ENCODE results near the gene MAPKAP1. TPM values are rescaled to one million over a fixed set of nuclear protein-coding genes. Genes with fewer than 3 reads are reported as not detected.

Gene MAPKAP1
- total RNA-seq, 1 donor from 2014 or later = 84.9 TPM

DNA sequence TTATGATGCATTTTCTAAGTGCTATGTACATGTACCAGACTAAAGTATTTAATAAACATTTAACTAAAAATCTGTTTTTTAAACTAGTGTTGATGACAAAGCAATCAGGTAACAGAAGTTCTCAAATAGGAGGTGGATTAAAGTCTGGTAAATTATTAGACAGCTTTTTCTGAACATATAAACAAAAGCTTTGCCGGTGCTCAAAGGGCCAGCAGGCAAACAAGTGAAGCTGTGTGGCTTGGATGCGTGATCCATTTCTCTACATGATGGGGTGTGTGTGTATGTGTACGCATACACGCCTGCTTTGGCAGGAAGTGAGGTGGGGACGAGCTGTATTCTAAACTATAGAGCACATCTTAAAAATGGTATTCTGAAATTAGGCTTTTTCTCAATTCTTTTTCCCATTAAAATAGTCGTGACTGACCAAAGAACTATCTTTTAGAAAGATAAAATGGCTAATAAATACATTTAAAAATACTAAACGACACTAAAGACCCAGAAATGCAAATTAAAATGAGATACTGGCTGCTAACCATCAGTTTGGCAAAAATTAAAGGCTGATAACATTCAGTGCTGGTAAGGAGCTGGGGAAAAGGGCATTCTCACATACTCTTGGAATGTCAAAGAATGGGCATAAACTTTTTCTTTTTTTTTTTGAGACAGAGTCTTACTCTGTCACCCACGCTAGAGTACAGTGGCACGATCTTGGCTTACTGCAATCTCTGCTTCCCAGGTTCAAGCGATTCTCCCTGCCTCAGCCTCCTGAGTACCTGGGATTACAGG, 174.0 kb downstream of the MAPKAP1 start:
- Mint-ChIP-seq H3K27me3 (no peaks in the 10 kb centered on the region), H3K4me3 (no peak overlapping the region), H3K4me1 (peaks cover 52% of the 10 kb centered on the region), H3K27ac (peak overlapping the region; percentile 54), H3K9me3 (no peaks in the 10 kb centered on the region), H3K36me3 (ENCODE audit: low read depth) (peaks cover 14% of the 10 kb centered on the region)
- TF ChIP-seq, protein P1, sequence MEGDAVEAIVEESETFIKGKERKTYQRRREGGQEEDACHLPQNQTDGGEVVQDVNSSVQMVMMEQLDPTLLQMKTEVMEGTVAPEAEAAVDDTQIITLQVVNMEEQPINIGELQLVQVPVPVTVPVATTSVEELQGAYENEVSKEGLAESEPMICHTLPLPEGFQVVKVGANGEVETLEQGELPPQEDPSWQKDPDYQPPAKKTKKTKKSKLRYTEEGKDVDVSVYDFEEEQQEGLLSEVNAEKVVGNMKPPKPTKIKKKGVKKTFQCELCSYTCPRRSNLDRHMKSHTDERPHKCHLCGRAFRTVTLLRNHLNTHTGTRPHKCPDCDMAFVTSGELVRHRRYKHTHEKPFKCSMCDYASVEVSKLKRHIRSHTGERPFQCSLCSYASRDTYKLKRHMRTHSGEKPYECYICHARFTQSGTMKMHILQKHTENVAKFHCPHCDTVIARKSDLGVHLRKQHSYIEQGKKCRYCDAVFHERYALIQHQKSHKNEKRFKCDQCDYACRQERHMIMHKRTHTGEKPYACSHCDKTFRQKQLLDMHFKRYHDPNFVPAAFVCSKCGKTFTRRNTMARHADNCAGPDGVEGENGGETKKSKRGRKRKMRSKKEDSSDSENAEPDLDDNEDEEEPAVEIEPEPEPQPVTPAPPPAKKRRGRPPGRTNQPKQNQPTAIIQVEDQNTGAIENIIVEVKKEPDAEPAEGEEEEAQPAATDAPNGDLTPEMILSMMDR (IDR thresholded peaks at IDR 0.05) = no peak
- ATAC-seq (ENCODE audit: low read depth) (no peak), DNase-seq (no peak)
- ChIA-PET POLR2A (no interaction called here), CTCF (no interaction called here)
- intact Hi-C loops (cut with micrococcal nuclease) = no loop called here

DNA sequence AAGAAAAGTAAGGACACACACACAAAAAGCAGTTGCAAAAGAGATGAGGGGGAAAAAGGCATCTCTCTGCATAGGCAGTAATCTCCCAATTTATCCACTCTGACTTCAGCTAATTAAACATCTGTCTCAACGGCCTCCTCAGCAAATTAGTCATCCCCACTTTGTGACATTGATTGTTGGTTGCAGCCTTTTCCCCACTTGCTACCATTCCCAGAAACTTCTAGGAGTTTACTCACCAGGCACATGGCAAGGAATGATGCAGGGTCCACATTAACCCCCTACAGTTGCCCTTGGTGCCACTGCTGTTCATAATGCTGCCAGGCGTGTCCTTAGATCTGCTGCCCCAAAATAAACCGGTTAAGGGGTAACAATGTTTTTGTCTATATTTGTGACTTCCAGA, 174.6 kb downstream of the MAPKAP1 start:
- H3K4me3 Mint-ChIP-seq = no peak overlapping the region
- H3K27ac Mint-ChIP-seq = peak overlapping the region; percentile 54
- H3K4me1 Mint-ChIP-seq = peaks cover 54% of the 10 kb centered on the region
- DNase-seq (no peak), ATAC-seq (ENCODE audit: low read depth) (no peak)
- CTCF ChIA-PET = no interaction called here
- intact Hi-C loops (cut with micrococcal nuclease) = no loop called here
- POLR2A ChIA-PET = no interaction called here
- TF ChIP-seq, protein P1 (IDR thresholded peaks at IDR 0.05) = no peak
- H3K9me3 Mint-ChIP-seq = no peaks in the 10 kb centered on the region
- peaks cover 10% of the 10 kb centered on the region for H3K36me3 Mint-ChIP-seq (ENCODE audit: low read depth)
- H3K27me3 Mint-ChIP-seq = no peaks in the 10 kb centered on the region

DNA sequence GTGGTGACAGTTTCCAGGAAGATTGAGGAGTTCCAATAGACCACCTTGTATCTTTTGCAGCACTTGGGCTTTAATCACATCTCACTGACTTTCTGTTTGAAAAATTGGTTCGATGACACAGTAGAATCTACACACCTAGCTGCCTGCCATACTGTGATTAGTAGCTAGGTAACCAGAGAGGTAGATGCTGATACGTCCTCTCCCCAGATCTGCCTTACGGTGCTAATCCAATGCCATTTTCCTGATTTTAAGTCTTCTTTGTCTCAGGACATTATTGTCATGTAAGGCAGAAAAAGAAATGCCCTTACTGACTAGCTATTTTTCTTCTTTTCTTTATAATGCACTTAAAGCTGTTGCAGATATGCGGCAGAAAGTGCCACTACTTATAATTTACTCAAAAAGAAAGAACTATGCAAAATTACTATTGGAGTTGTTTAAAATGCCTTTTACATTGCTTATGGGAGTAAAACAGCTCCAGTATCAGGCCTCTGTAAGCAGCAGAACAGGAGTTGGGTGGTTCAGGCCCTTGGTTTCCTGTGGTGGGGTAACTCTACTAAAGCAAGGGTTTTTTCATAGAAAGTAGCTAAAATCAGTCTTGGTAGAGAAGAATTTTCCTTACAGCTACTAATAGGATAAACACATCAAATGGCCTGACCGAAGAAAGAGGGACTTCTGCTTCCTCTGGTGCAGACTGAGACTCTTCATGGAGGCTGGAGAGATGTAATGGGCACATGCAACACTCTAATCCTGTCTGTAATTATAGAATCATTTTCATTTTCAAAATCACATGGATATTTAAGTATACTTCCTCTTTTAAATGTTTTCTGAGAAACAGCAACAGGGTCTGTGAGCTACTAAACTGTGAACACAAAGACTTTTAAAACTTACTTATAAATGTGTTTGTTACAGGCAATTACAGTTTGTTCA, 177.2 kb downstream of the MAPKAP1 start:
- Mint-ChIP-seq H3K4me3 (peak overlapping the region; percentile 50), H3K4me1 (peaks cover 73% of the 10 kb centered on the region), H3K27ac (peak overlapping the region; percentile 94), H3K36me3 (ENCODE audit: low read depth) (peaks cover 10% of the 10 kb centered on the region), H3K9me3 (no peaks in the 10 kb centered on the region), H3K27me3 (no peaks in the 10 kb centered on the region)
- TF ChIP-seq, protein P1 (IDR thresholded peaks at IDR 0.05) = no peak
- POLR2A ChIA-PET = interaction anchor here (0.7 to 1.6 kb wide), 5 partner anchors 9 to 644 kb away, joined by 3 to 7 read pairs (median 3); partner anchors contain the start of gene HSPA5
- intact Hi-C loops (cut with micrococcal nuclease) = loop anchor here (2.0 kb wide), 1 partner anchor 83 kb away; no protein-coding TSS in a partner anchor
- CTCF ChIA-PET = interaction anchor here (0.6 to 1.4 kb wide), 5 partner anchors 15 to 1695 kb away, joined by 3 to 4 read pairs (median 3); no protein-coding TSS in a partner anchor
- DNase-seq = no peak
- peak; percentile 71 for ATAC-seq (ENCODE audit: low read depth)

DNA sequence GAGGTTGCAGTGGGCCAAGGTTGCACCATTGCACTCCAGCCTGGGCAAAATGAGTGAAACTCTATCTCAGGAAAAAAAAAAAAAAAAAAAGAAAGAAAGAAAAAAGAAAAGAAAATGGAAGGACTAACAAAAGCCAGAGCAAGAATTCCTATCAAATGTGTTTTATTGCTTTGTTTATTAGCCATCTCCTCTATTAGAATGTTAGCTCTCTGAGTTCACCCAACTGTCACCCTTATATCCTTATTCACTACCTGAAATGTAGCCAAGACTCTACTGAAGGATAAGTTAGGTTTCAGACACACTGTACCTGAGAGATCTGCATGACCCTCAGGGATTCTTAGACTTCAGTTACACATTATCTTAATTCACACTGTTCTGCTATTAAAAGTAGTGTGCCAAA, 177.9 kb downstream of the MAPKAP1 start:
- Mint-ChIP-seq H3K27me3 (no peaks in the 10 kb centered on the region), H3K36me3 (ENCODE audit: low read depth) (peaks cover 10% of the 10 kb centered on the region), H3K4me3 (peak overlapping the region; percentile 50), H3K4me1 (peaks cover 74% of the 10 kb centered on the region), H3K9me3 (no peaks in the 10 kb centered on the region), H3K27ac (peak overlapping the region; percentile 94)
- ATAC-seq (ENCODE audit: low read depth) = no peak
- no peak for DNase-seq
- POLR2A ChIA-PET = interaction anchor here (0.7 to 1.6 kb wide), 5 partner anchors 8 to 645 kb away, joined by 3 to 7 read pairs (median 3); partner anchors contain the start of gene HSPA5
- intact Hi-C loops (cut with micrococcal nuclease) = no loop called here
- CTCF ChIA-PET = interaction anchor here (0.6 to 1.2 kb wide), 2 partner anchors 15 to 1694 kb away, joined by 3 to 4 read pairs; no protein-coding TSS in a partner anchor
- TF ChIP-seq, protein P1 (IDR thresholded peaks at IDR 0.05) = no peak
